Upper lobe of left lung (tissue), 6 donors: ENCODE data around the gene AGK. TPM values are rescaled to one million over a fixed set of nuclear protein-coding genes. Genes with fewer than 3 reads are reported as not detected.

ENCODE experiments used
- ATAC-seq, 2 donors: fragments of 200-7000 bp; cut with Tn5 transposase; one replicate each; pipeline ENCODE4 v1.9.1; 2022; ENCODE audit warnings: mild to moderate bottlenecking in 2 of 2, moderate library complexity in 2 of 2; ENCODE audit not compliant: low FRiP score in 2 of 2
- DNase-seq, 2 donors: peaks; one replicate each; pipeline ENCODE4 v3.0.0-alpha.2; 2019 to 2020
- H3K27ac ChIP-seq, 4 donors: fragments of 200-600 bp; sonication (generic); one replicate each; pipeline ENCODE4 v1.5.1; 2016 to 2019
- H3K27me3 ChIP-seq, 4 donors: fragments of 200-600 bp; sonication (generic); one replicate each; pipeline ENCODE4 v1.5.1; 2017 to 2019
- H3K36me3 ChIP-seq, 4 donors: fragments of 200-600 bp; sonication (generic); one replicate each; pipeline ENCODE4 v1.5.1; 2016 to 2019
- H3K4me1 ChIP-seq, 4 donors: fragments of 200-600 bp; sonication (generic); one replicate each; pipeline ENCODE4 v1.5.1; 2018 to 2019
- H3K4me3 ChIP-seq, 4 donors: fragments of 200-600 bp; sonication (generic); one replicate each; pipeline ENCODE4 v1.5.1; 2017 to 2019; ENCODE audit warnings: mild to moderate bottlenecking in 2 of 4, moderate library complexity in 1 of 4
- H3K9me3 ChIP-seq, 4 donors: fragments of 200-600 bp; sonication (generic); one replicate each; pipeline ENCODE4 v1.5.1; 2018 to 2019
- CTCF ChIP-seq, 6 experiments: fragments of 450-650 bp in 4 of 6; fragments of 200-600 bp in 2 of 6; sonication (generic) in 2 of 6; IDR thresholded peaks; one replicate each; pipeline ENCODE4 v1.5.1; 2016 to 2019; ENCODE audit warnings: antibody characterized with exemption in 6 of 6
- EP300 ChIP-seq, 4 donors: sonication (generic); formaldehyde crosslinking; IDR thresholded peaks; one replicate each; pipeline ENCODE4 v1.5.1; 2017; ENCODE audit warnings: antibody characterized with exemption in 4 of 4, control low read depth in 2 of 4
- POLR2A ChIP-seq, 4 donors: fragments of 450-650 bp; IDR thresholded peaks; one replicate each; pipeline ENCODE4 v1.5.1; 2016 to 2017; ENCODE audit warnings: antibody characterized with exemption in 4 of 4, mild to moderate bottlenecking in 2 of 4
- POLR2AphosphoS5 ChIP-seq, 2 donors: sonication (generic); formaldehyde crosslinking; IDR thresholded peaks; one replicate each; pipeline ENCODE4 v1.5.1; 2017; ENCODE audit warnings: antibody characterized with exemption in 2 of 2
- WGBS, 2 donors: methylation state at CpG; one replicate each; pipeline ENCODE4 v1.1.5; 2017 to 2018; 5-methylcytosine and 5-hydroxymethylcytosine counted together
- total RNA-seq, 6 donors: library from RNA; depleted of rRNA in 4 of 6; stranded (reverse); fragments of >200 nt in 4 of 6; gene quantifications; one replicate each; pipeline versions ENCODE4 v1.1.0 to v1.2.1, GENCODE V29; 2016 to 2021
- donor health status: DM: no; HTN: no; CAD: no; lungs with moderate emphysema.
- donor health status: DM: no; HTN: yes; CAD: no; lungs with severe emphysema.

The AGK gene
- total RNA-seq, 6 donors from 2014 or later = 11.5 to 51.3 (median 22.3) TPM

GRCh38 chr7:141676618-141677017 lies 125.4 kb downstream of the AGK start:
- Histone ChIP-seq H3K36me3 (peaks cover 0 to 43% (median 3%) of the 10 kb centered on the region in 4 donors), H3K27me3 (no peaks in the 10 kb centered on the region), H3K9me3 (no peaks in the 10 kb centered on the region), H3K4me3 (no peak overlapping the region), H3K27ac (peak overlapping the region in 1 of 4 donors; percentile 0), H3K4me1 (no peaks in the 10 kb centered on the region)
- DNase-seq = no peak
- TF ChIP-seq POLR2A (IDR thresholded peaks at IDR 0.05) (no peak), CTCF (IDR thresholded peaks at IDR 0.05) (no peak), POLR2AphosphoS5 (IDR thresholded peaks at IDR 0.05) (no peak), EP300 (IDR thresholded peaks at IDR 0.05) (no peak)
- 49 to 73% methylated on average over 3 of the region's 3 CpGs for WGBS, 2 donors
- no peak for ATAC-seq

- ATAC-seq (no peak), DNase-seq (no peak)
- no peak overlapping the region for H3K27ac ChIP-seq
- no peak overlapping the region for H3K4me3 ChIP-seq
- H3K9me3 ChIP-seq = no peaks in the 10 kb centered on the region
- no peak for TF ChIP-seq POLR2A (IDR thresholded peaks at IDR 0.05)
- TF ChIP-seq POLR2AphosphoS5 (IDR thresholded peaks at IDR 0.05) = no peak
- no peak for TF ChIP-seq EP300 (IDR thresholded peaks at IDR 0.05)
- TF ChIP-seq CTCF (IDR thresholded peaks at IDR 0.05) = no peak
- H3K36me3 ChIP-seq = peaks cover 0 to 44% (median 7%) of the 10 kb centered on the region in 4 donors
- H3K4me1 ChIP-seq = no peaks in the 10 kb centered on the region
- no peaks in the 10 kb centered on the region for H3K27me3 ChIP-seq
Measured at GRCh38 chr7:141679014-141679413, 127.8 kb downstream of the AGK start.

GRCh38 chr7:141685285-141686023 lies 134.2 kb downstream of the AGK start:
- Histone ChIP-seq H3K4me1 (peaks cover 0 to 4% (median 0%) of the 10 kb centered on the region in 4 donors), H3K9me3 (no peaks in the 10 kb centered on the region), H3K36me3 (peaks cover 0 to 50% (median 11%) of the 10 kb centered on the region in 4 donors), H3K27ac (peak overlapping the region in 3 of 4 donors; percentile 5 to 63 (median 55)), H3K4me3 (no peak overlapping the region), H3K27me3 (no peaks in the 10 kb centered on the region)
- peak; percentile 38 to 80 for ATAC-seq
- 79 to 87% methylated on average over 27 of the region's 27 CpGs for WGBS, 2 donors
- TF ChIP-seq POLR2A (IDR thresholded peaks at IDR 0.05) (no peak), POLR2AphosphoS5 (IDR thresholded peaks at IDR 0.05) (peak in 1 of 2 donors; percentile 39)
- peak in 1 of 2 donors; percentile 48 for DNase-seq

GRCh38 chr7:141686074-141686473 lies 134.9 kb downstream of the AGK start:
- Histone ChIP-seq H3K4me3 (no peak overlapping the region), H3K36me3 (peaks cover 0 to 45% (median 11%) of the 10 kb centered on the region in 4 donors), H3K4me1 (peaks cover 0 to 4% (median 0%) of the 10 kb centered on the region in 4 donors), H3K27me3 (no peaks in the 10 kb centered on the region), H3K9me3 (no peaks in the 10 kb centered on the region), H3K27ac (peak overlapping the region in 2 of 4 donors; percentile 5 to 63)
- WGBS, 2 donors = 79 to 84% methylated on average over 3 of the region's 3 CpGs
- no peak for TF ChIP-seq CTCF (IDR thresholded peaks at IDR 0.05)
- no peak for TF ChIP-seq POLR2A (IDR thresholded peaks at IDR 0.05)
- no peak for TF ChIP-seq POLR2AphosphoS5 (IDR thresholded peaks at IDR 0.05)
- TF ChIP-seq EP300 (IDR thresholded peaks at IDR 0.05) = no peak
- no peak for DNase-seq
- ATAC-seq = no peak

GRCh38 chr7:141686670-141687069 lies 135.5 kb downstream of the AGK start:
- H3K27ac ChIP-seq = peak overlapping the region in 2 of 4 donors; percentile 5 to 63
- H3K4me1 ChIP-seq = peaks cover 0 to 4% (median 0%) of the 10 kb centered on the region in 4 donors
- WGBS, 2 donors = 87 to 88% methylated on average over 6 of the region's 6 CpGs
- DNase-seq (no peak), ATAC-seq (no peak)
- H3K27me3 ChIP-seq = no peaks in the 10 kb centered on the region
- peaks cover 0 to 39% (median 11%) of the 10 kb centered on the region in 4 donors for H3K36me3 ChIP-seq
- no peak for TF ChIP-seq EP300 (IDR thresholded peaks at IDR 0.05)
- no peak for TF ChIP-seq POLR2AphosphoS5 (IDR thresholded peaks at IDR 0.05)
- no peak for TF ChIP-seq CTCF (IDR thresholded peaks at IDR 0.05)
- no peak for TF ChIP-seq POLR2A (IDR thresholded peaks at IDR 0.05)
- H3K4me3 ChIP-seq = no peak overlapping the region
- no peaks in the 10 kb centered on the region for H3K9me3 ChIP-seq
